Mucosa of stomach (tissue), 1 donor: Measurements from ENCODE around the gene GAREM2.
"Not testable (repeated sequence)": the region's sequence is repeated elsewhere in the genome, so short reads cannot be mapped to it uniquely, and the experiment has no call there.

Experiments used
- H3K27me3 ChIP-seq: one replicate; pipeline ENCODE4 v1.7.0; 2013; ENCODE audit warnings: mild to moderate bottlenecking, low read length; ENCODE audit not compliant: control insufficient read depth, insufficient read depth
- H3K36me3 ChIP-seq: one replicate; pipeline ENCODE4 v1.7.0; 2013; ENCODE audit warnings: low read length; ENCODE audit not compliant: control insufficient read depth, insufficient read depth
- H3K4me1 ChIP-seq: one replicate; pipeline ENCODE4 v1.7.0; 2013; ENCODE audit warnings: mild to moderate bottlenecking, low read length; ENCODE audit not compliant: control insufficient read depth, insufficient read depth
- H3K4me3 ChIP-seq: one replicate; pipeline ENCODE4 v1.7.0; 2013; ENCODE audit warnings: low read length
- H3K9ac ChIP-seq: one replicate; pipeline ENCODE4 v1.7.0; 2013; ENCODE audit warnings: mild to moderate bottlenecking, low read length, moderate library complexity
- H3K9me3 ChIP-seq: one replicate; pipeline ENCODE4 v1.7.0; 2013; ENCODE audit warnings: mild to moderate bottlenecking, low read length, moderate library complexity; ENCODE audit not compliant: control insufficient read depth
- donor health status: Pancreatic carcinoma.

Gene GAREM2

GRCh38 chr2:26150243-26150642 lies 22.6 kb upstream of the GAREM2 start:
- Histone ChIP-seq H3K9me3 (no peaks in the 10 kb centered on the region), H3K4me3 (no peak overlapping the region)

GRCh38 chr2:26157580-26157979 lies 15.3 kb upstream of the GAREM2 start:
- Histone ChIP-seq H3K9me3 (no peaks in the 10 kb centered on the region), H3K9ac (no peak overlapping the region), H3K27me3 (no peaks in the 10 kb centered on the region), H3K4me1 (no peaks in the 10 kb centered on the region), H3K36me3 (no peaks in the 10 kb centered on the region), H3K4me3 (no peak overlapping the region)

More at GRCh38 chr2:26150243-26150642, 22.6 kb upstream of the GAREM2 start:
- no peaks in the 10 kb centered on the region for H3K36me3 ChIP-seq
- H3K27me3 ChIP-seq: peaks cover 10% of the 10 kb centered on the region
- no peak overlapping the region for H3K9ac ChIP-seq
- H3K4me1 ChIP-seq: peaks cover 1% of the 10 kb centered on the region

DNA sequence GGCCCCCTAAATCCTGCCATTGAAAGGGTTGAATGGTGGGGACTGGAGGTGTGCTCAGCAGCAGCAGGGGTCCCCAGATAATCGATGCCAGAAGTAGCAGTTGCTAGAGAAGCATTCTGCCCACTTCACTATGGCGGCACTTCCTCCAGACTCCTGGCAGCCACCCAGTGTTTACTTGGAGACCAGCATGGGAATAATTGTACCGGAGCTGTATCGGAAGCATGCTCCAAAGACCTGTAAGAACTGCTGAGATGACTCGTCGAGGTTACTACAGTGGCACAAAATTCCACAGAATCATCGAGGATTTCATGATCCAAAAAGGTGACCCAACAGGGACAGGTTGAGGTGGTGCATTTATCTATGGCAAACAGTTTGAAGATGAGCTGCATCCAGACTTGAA lies 11.0 kb upstream of the GAREM2 start:
- no peak overlapping the region for H3K9ac ChIP-seq
- no peaks in the 10 kb centered on the region for H3K4me1 ChIP-seq
- H3K4me3 ChIP-seq: no peak overlapping the region
- H3K36me3 ChIP-seq: no peaks in the 10 kb centered on the region
- no peaks in the 10 kb centered on the region for H3K27me3 ChIP-seq
- no peaks in the 10 kb centered on the region for H3K9me3 ChIP-seq

DNA sequence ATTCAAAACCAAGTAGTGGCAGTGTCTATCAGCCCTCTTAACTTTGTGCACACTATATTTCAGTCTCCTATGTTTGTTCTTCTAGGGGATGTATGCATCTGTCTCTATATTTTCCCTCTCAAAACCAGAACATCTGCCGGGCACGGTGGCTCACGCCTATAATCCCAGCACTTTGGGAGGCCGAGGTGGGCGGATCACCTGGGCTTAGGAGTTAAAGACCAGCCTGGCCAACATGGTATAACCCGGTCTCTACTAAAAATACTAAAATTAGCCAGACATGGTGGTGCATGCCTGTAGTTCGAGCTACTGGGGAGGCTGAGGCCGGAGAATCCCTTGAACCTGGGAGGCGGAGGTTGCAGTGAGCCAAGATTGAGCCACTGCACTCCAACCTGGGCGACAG lies 9.9 kb upstream of the GAREM2 start:
- H3K9ac ChIP-seq: no peak overlapping the region
- H3K27me3 ChIP-seq: no peaks in the 10 kb centered on the region
- no peak overlapping the region for H3K4me3 ChIP-seq
- no peaks in the 10 kb centered on the region for H3K9me3 ChIP-seq
- H3K4me1 ChIP-seq: no peaks in the 10 kb centered on the region
- no peaks in the 10 kb centered on the region for H3K36me3 ChIP-seq

DNA sequence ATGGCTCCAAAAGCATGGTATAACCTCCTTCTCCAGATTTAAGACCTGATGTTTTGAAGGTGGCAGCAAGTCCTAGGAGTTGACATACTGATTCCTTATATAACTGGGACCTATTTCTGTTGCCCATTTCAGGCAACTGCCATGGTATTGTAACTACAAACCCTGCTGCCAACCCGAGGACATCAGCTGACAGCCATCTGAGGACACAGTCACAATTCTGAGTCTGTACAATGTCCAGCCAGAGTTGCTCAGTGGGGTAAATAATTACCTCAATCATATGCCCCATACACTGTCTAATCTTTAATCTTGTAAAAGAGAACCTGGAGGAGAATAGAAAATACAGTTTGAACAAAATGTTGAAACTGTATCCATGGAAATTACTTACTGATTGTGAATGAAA lies 8.7 kb upstream of the GAREM2 start:
- no peak overlapping the region for H3K4me3 ChIP-seq
- H3K4me1 ChIP-seq: no peaks in the 10 kb centered on the region
- no peak overlapping the region for H3K9ac ChIP-seq
- no peaks in the 10 kb centered on the region for H3K36me3 ChIP-seq
- no peaks in the 10 kb centered on the region for H3K27me3 ChIP-seq
- H3K9me3 ChIP-seq: no peaks in the 10 kb centered on the region

DNA sequence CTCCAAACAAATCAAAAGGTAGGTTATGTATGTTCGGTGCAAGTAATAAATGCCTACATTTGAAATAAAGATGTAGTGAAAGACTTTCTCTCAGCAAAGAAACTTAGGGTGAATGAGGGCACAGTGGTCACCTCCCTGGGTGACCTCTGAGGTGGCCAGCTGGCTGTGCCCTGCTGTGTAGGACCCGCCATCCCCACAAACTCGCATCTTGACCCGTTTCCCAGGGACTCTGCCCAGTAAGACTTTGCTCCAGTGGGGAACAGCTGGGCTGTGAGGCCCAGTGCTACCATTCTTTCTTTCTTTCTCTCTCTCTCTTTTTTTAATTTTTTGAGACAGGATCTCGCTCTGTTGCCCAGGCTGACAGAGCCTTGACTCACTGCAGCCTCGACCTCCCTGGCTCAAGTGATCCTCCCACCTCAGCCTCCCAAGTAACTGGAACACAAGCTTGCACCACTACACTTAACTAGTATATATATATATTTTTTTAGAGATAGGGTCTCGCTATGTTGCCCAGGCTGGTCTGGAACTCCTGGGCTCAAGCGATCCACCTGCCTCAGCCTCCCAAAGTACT lies 8.2 kb upstream of the GAREM2 start:
- no peaks in the 10 kb centered on the region for H3K4me1 ChIP-seq
- H3K4me3 ChIP-seq: no peak overlapping the region
- no peaks in the 10 kb centered on the region for H3K9me3 ChIP-seq
- no peak overlapping the region for H3K9ac ChIP-seq
- no peaks in the 10 kb centered on the region for H3K36me3 ChIP-seq
- H3K27me3 ChIP-seq: no peaks in the 10 kb centered on the region

- H3K9me3 ChIP-seq: no peaks in the 10 kb centered on the region
- no peak overlapping the region for H3K9ac ChIP-seq
- no peaks in the 10 kb centered on the region for H3K36me3 ChIP-seq
- H3K4me3 ChIP-seq: no peak overlapping the region
- no peaks in the 10 kb centered on the region for H3K4me1 ChIP-seq
- no peaks in the 10 kb centered on the region for H3K27me3 ChIP-seq
Measured at GRCh38 chr2:26165403-26165802, 7.5 kb upstream of the GAREM2 start.

DNA sequence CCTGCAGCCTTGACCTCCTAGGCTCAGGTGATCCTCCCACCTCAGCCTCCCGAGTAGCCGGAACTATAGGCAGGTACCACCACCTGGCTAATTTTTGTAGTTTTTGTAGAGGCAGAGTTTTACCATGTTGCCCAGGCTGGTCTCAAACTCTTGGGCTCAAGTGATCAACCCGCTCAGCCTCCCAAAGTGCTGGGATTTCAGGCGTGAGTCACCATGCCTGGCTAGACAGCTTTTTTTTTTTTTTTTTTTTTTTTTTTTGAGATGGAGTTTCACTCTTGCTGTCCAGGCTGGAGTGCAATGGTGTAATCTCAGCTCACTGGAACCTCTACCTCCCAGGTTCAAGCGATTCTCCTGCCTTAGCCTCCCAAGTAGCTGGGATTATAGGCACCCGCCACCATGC lies 6.3 kb upstream of the GAREM2 start:
- not testable (repeated sequence) for H3K4me3 ChIP-seq, H3K9ac ChIP-seq, H3K9me3 ChIP-seq, H3K36me3 ChIP-seq, H3K4me1 ChIP-seq, H3K27me3 ChIP-seq

DNA sequence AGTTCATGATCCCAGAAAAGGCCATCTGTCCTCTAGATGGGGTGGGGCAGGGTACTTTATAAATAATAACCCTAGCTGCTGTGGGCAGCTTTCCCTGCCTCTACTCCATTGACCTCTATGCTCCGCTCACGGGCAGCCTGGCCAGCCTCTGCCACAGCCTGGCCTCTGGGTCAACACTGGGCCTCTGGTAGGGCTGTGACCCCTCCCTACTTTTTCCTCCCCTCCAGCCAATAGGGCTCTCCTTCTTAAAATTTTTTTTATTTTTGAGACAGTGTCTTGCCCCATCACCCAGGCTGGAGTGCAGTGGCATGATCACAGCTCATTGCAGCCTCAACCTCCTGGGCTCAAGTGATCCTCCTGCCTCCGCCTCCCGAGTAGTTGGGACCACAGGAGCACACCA lies 4.1 kb upstream of the GAREM2 start:
- no peak overlapping the region for H3K9ac ChIP-seq
- no peaks in the 10 kb centered on the region for H3K9me3 ChIP-seq
- peaks cover 13% of the 10 kb centered on the region for H3K27me3 ChIP-seq
- H3K4me1 ChIP-seq: no peaks in the 10 kb centered on the region
- no peaks in the 10 kb centered on the region for H3K36me3 ChIP-seq
- H3K4me3 ChIP-seq: no peak overlapping the region

- H3K27me3 ChIP-seq: peaks cover 17% of the 10 kb centered on the region
- H3K4me3 ChIP-seq: no peak overlapping the region
- no peaks in the 10 kb centered on the region for H3K36me3 ChIP-seq
- no peaks in the 10 kb centered on the region for H3K9me3 ChIP-seq
- H3K9ac ChIP-seq: no peak overlapping the region
- no peaks in the 10 kb centered on the region for H3K4me1 ChIP-seq
Measured at GRCh38 chr2:26169226-26169625, 3.7 kb upstream of the GAREM2 start.

DNA sequence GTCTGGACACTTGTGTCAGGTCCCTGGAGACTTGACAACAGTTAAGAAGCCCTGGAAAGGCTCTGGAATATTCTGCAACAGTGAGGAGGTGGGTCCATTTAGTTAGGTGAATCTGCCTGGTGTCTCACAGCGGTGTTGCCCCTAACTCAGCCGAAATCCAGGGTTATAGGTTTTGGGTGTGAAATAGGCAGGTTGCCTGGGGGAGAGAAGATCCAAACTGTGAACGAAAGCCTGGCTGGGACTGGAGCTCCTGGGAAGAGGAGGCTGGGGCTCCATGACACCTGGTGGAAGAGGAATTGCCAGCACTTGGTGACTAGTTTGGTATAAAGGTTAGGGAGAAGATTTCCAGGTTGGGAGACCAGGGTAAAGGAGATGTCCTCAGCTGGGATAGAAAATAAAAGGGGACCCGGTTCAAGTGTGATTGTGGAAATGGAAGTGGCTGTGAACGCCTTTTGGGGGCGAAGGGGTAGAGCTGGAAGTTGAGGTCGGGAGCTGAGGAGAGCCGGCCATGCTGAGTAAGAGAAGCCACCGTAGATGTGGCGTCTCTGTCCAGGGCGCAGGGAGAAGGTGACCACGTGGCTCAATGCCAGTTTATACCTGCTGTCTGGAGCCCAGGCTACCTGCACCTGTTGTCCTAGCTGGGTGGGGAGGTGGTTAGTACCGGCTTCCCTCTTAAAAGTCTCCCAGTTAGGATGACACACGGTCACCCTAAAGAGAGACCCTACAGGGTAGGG lies 3.0 kb upstream of the GAREM2 start:
- Histone ChIP-seq H3K9me3 (no peaks in the 10 kb centered on the region), H3K27me3 (peaks cover 24% of the 10 kb centered on the region), H3K4me1 (no peaks in the 10 kb centered on the region), H3K4me3 (no peak overlapping the region), H3K9ac (no peak overlapping the region), H3K36me3 (no peaks in the 10 kb centered on the region)

GRCh38 chr2:26170795-26171194 lies 2.1 kb upstream of the GAREM2 start:
- H3K27me3 ChIP-seq: peaks cover 33% of the 10 kb centered on the region
- H3K4me3 ChIP-seq: no peak overlapping the region
- H3K4me1 ChIP-seq: no peaks in the 10 kb centered on the region
- H3K9me3 ChIP-seq: no peaks in the 10 kb centered on the region
- H3K9ac ChIP-seq: no peak overlapping the region
- no peaks in the 10 kb centered on the region for H3K36me3 ChIP-seq
